NCI-H2081 treated with DMSO at 0.1 percent for 48 hours (cell line): ENCODE data around the gene CLDN9.

ENCODE experiments used
- DNase-seq: peaks from one replicate; lab custom pipeline; 2025; lab: John Stamatoyannopoulos, UW

The CLDN9 gene

GRCh38 chr16:3019594-3020246 is 7.0 kb downstream of the CLDN9 start:
- no peak for DNase-seq

DNA sequence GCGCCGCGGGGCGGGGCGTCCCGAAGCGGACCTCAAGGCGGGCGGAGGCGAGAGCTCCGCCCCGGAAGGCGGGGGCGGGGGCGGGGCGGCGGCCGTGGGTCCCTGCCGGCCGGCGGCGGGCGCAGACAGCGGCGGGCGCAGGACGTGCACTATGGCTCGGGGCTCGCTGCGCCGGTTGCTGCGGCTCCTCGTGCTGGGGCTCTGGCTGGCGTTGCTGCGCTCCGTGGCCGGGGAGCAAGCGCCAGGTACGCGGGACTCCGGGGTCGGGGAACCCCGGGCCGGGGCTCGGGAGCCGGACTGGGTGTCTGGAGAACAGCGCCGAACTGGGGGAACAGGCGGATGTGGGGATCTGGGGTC is 7.5 kb downstream of the CLDN9 start, which contains the start of gene TNFRSF12A:
Gene TNFRSF12A, plus strand, starts transcription at position 122 of the 357 bp plus-strand sequence. Its CDS starts 30 bp downstream, at position 152.
- DNase-seq = no peak

GRCh38 chr16:3020604-3021448 is 8.1 kb downstream of the CLDN9 start:
- DNase-seq = no peak

- no peak for DNase-seq
Measured at GRCh38 chr16:3021449-3022207, 8.9 kb downstream of the CLDN9 start.

- no peak for DNase-seq
Measured at GRCh38 chr16:3022208-3022683, 9.5 kb downstream of the CLDN9 start.

DNA sequence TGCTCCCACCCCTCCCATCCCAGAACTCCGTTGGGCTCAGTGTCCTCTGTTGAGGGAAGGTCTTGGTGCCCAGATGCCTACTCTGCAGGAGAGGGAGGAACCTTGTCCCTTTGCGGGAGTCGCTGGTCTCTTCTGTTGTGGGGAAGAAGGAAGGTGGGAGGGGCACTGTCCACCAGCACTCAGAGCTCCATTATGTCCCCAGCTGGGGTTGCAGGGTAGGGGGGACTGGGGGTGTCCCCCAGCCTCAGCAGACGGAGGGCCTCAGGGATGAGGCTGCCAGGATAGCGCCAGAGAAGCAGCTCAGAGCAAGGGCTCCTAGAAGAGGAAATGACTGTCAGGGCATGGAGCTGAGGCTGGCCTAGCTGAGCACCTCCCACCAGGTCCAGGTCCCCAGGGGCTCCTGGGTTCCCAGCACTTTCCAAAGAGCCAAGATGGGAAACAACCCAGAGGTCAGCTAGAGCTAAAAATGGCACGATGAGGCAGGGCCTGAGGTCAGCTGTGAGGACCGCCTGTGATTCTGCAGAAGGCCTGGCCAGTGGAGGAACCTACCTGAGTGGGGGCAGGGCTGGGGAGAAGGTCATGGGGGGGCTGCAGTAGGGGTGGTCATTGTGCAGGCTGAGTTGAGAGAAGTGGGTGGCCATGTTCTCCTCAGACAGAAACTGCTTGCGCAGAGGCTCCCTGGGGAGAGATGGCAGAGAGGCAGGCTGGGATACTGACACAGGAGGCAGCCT is 10.1 kb downstream of the CLDN9 start:
- no peak for DNase-seq

- no peak for DNase-seq
Measured at GRCh38 chr16:3023415-3023668, 10.6 kb downstream of the CLDN9 start.

- peak; percentile 82 for DNase-seq
Measured at GRCh38 chr16:3023669-3024478, 11.2 kb downstream of the CLDN9 start, which contains the start of the genes HCFC1R1 and THOC6. Gene HCFC1R1 (minus strand): TSS chr16:3023942. CDS start chr16:3023941, 1 bp downstream. Gene THOC6 (plus strand): TSS chr16:3024035. CDS start chr16:3024327, 292 bp downstream.

DNA sequence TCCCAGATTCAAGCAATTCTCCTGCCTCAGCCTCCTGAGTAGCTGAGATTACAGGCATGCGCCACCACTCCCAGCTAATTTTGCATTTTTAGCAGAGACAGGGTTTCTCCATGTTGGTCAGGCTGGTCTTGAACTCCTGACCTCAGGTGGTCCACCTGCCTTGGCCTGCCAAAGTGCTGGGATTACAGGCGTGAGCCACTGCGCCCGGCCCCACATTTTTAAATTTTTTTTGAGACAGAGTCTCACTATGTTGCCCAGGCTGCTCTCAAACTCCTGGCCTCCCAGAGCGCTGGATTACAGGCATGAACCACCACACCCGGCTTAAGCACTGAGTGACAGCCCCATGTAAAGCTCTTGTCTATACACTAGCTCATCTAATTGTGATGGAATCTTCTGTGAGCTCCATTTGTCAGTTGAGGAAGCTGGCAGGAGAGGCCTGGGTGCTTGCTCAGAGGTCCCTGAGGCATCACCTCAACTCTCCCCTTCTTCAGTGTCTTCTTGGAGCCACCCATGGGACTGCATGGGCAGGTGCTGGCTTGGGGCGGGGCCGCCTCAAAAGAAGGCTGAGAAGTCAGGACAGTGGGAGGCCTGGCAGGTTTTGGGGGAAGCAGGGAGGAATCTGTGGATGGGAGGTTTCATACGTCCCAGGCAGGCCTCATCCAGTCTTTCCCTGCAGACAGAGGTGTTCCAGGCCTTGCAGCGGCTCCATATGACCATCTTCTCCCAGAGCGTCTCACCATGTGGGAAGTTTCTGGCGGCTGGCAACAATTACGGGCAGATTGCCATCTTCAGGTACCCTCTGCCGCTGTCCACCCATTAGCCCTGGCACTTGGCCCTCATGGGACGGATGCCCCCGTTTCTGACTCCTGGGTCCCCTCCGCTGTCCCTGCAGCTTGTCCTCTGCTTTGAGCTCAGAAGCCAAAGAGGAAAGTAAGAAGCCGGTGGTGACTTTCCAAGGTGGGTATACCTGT is 12.6 kb downstream of the CLDN9 start:
- DNase-seq = no peak

DNA sequence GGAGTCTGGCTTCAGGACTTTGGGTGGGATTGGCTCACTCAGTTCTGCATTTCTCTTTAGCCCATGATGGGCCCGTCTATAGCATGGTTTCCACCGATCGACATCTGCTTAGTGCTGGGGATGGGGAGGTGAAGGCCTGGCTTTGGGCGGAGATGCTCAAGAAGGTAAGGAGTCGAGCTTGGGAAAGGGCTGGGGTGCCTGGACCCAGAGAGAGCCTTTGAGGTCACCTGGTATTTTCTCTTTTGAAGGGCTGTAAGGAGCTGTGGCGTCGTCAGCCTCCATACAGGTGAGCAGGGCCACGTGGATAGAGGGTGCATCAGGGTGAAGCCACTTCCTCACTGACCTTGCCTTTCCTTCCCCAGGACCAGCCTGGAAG is 13.3 kb downstream of the CLDN9 start:
- DNase-seq = no peak

GRCh38 chr16:3026609-3027488 is 14.1 kb downstream of the CLDN9 start:
- no peak for DNase-seq

- DNase-seq = no peak
Measured at GRCh38 chr16:3027489-3027795, 14.7 kb downstream of the CLDN9 start.

- peak; percentile 29 for DNase-seq
Measured at GRCh38 chr16:3027983-3028715, 15.4 kb downstream of the CLDN9 start.

DNA sequence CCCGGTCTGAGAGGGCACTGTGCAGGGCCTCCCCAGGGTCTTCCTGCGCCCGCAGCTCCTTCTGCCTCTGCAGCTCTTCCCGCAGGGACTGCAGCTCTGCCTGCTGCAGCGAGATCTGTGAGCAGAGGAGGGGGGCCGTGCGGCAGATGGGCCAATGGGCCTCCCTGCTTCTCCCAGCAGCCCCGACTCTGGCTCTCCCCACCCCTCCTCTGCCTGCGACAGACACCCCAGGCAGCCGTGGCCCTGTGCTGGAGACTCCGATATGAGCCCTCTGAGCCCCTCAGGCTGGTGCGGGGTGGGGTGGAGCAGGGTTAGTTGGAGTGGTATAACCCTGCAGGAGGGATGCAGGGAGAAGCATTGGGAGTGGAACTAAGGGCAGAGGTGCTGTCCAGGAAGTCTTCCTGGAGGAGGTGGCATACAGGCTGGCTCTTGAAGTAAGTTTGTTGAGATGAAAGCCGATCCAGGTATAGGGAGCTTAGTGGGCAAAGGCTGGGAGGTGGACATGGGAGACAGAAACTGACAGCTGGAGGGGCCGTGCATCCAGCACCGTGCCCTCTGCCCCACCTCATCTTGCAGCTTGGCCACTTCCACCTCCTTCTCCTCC is 16.1 kb downstream of the CLDN9 start:
- DNase-seq = no peak

GRCh38 chr16:3029491-3030221 is 16.9 kb downstream of the CLDN9 start:
- DNase-seq = no peak

- DNase-seq = no peak
Measured at GRCh38 chr16:3030222-3031212, 17.8 kb downstream of the CLDN9 start.
